Gastrocnemius medialis (tissue), 4 donors: ENCODE measurements around the gene IGFALS. TPM values are rescaled to one million over a fixed set of nuclear protein-coding genes. Genes with fewer than 3 reads are reported as not detected.

Source experiments
- ATAC-seq, 2 donors: fragments of 150-250 bp; one replicate each; pipeline ENCODE4 v1.9.1; 2016
- DNase-seq, 2 donors: peaks; one replicate each; pipeline ENCODE4 v3.0.0-alpha.2; 2019
- H3K27ac ChIP-seq, 4 donors: fragments of 200-600 bp; sonication (generic); 1 replicate in 1 of 4; 2 replicates in 3 of 4; pipeline ENCODE4 v1.5.1; 2016 to 2018; ENCODE audit warnings: mild to moderate bottlenecking in 2 of 4, moderate library complexity in 1 of 4
- H3K27me3 ChIP-seq, 3 donors: fragments of 200-600 bp; sonication (generic) in 2 of 3; 1 replicate in 1 of 3; 2 replicates in 2 of 3; pipeline versions ENCODE4 v1.5.1 to v1.6.0; 2016 to 2019; ENCODE audit warnings: mild to moderate bottlenecking in 1 of 3, moderate library complexity in 1 of 3
- H3K36me3 ChIP-seq, 2 donors: fragments of 200-600 bp; sonication (generic) in 1 of 2; one replicate each; pipeline ENCODE4 v1.5.1; 2017 to 2018
- H3K4me1 ChIP-seq, 2 donors: fragments of 200-600 bp; sonication (generic) in 1 of 2; one replicate each; pipeline ENCODE4 v1.5.1; 2016 to 2017; ENCODE audit warnings: mild to moderate bottlenecking in 2 of 2
- H3K4me3 ChIP-seq, 4 donors: fragments of 200-600 bp; sonication (generic) in 3 of 4; 1 replicate in 1 of 4; 2 replicates in 3 of 4; pipeline ENCODE4 v1.5.1; 2016 to 2019; ENCODE audit warnings: mild to moderate bottlenecking in 2 of 4
- H3K9me3 ChIP-seq, 3 donors: fragments of 200-600 bp; sonication (generic) in 2 of 3; 1 replicate in 1 of 3; 2 replicates in 2 of 3; pipeline ENCODE4 v1.5.1; 2016 to 2019
- POLR2A ChIP-seq, 2 donors: fragments of 450-650 bp; IDR thresholded peaks; one replicate each; pipeline ENCODE4 v1.6.1; 2017; ENCODE audit warnings: antibody characterized with exemption in 2 of 2, mild to moderate bottlenecking in 2 of 2, moderate library complexity in 2 of 2
- in situ Hi-C, 4 donors: fragments of 200-750 bp; cut with MboI; loops; one replicate each; pipeline versions ENCODE4 v1.15.0 to v1.8.0; 2017; ENCODE audit warnings: low sequenced_read_pairs in 4 of 4
- intact Hi-C: fragments of 100-400 bp; cut with DNase I; formaldehyde crosslinking; loops from one replicate; pipeline ENCODE4 v1.15.1; 2023; ENCODE audit warnings: low total_unique reads
- total RNA-seq, 4 donors: library from RNA; depleted of rRNA; stranded (reverse); fragments of >200 nt; gene quantifications; one replicate each; pipeline versions ENCODE4 v1.1.0 to v1.2.3, GENCODE V29; 2016
- TF ChIP-seq, protein P1 (sequence below), 5 experiments: fragments of 450-650 bp in 3 of 5; fragments of 200-600 bp in 2 of 5; sonication (generic) in 2 of 5; IDR thresholded peaks in 4 of 5; conservative IDR thresholded peaks in 1 of 5; 1 replicate in 4 of 5; 2 replicates in 1 of 5; pipeline ENCODE4 v1.5.1; 2016 to 2019; ENCODE audit warnings: antibody characterized with exemption in 5 of 5, mild to moderate bottlenecking in 3 of 5, moderate library complexity in 3 of 5

The IGFALS gene
- total RNA-seq, 4 donors from 2014 or later = 0.20 to 0.22 TPM; not detected in 2

DNA sequence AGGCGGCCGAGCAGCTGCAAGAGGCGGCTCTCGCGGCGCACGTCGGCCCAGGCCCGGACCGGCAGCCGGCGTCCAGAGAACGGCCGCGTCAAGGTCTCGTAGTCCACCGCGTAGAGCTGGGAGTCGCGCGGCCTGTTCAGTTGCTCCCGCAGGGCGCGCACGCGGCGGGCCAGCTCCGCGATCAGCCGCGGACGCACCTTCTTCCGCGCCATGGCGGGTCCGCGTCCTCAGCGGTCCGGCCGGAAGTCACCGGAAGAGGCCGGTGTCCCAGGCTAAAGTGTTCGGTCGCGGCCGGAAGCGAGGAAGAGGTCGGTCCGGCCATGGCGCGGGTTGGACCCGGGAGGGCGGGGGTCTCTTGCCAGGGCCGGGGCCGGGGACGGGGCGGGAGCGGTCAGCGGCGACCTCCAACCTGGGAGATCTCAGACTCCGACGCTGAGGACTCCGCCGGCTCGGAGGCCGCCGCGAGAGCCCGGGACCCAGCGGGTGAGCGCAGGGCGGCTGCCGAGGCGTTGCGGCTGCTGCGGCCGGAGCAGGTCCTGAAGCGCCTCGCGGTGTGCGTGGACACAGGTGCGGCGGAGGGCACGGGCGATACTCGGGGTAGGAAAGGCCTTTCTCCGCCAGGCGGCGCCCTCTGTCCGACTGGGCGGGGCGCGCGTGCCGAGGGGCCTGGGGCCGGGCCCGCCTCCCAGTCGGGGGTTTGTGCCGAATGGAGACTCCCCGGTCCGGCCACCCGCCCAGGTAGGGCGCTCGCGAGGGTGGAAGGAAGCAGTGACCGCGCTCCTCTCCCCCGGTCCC is 20.4 kb downstream of the IGFALS start, which contains the start of gene MRPS34:
Gene MRPS34, minus strand, starts transcription at position 227 of the 795 bp plus-strand sequence. Its CDS starts 15 bp downstream, at position 212.
- H3K36me3 ChIP-seq = peaks cover 0 to 29% of the 10 kb centered on the region in 2 donors
- no peaks in the 10 kb centered on the region for H3K9me3 ChIP-seq
- TF ChIP-seq, protein P1, sequence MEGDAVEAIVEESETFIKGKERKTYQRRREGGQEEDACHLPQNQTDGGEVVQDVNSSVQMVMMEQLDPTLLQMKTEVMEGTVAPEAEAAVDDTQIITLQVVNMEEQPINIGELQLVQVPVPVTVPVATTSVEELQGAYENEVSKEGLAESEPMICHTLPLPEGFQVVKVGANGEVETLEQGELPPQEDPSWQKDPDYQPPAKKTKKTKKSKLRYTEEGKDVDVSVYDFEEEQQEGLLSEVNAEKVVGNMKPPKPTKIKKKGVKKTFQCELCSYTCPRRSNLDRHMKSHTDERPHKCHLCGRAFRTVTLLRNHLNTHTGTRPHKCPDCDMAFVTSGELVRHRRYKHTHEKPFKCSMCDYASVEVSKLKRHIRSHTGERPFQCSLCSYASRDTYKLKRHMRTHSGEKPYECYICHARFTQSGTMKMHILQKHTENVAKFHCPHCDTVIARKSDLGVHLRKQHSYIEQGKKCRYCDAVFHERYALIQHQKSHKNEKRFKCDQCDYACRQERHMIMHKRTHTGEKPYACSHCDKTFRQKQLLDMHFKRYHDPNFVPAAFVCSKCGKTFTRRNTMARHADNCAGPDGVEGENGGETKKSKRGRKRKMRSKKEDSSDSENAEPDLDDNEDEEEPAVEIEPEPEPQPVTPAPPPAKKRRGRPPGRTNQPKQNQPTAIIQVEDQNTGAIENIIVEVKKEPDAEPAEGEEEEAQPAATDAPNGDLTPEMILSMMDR (IDR thresholded peaks at IDR 0.05 in 4 of 5, conservative IDR thresholded peaks at IDR 0.05 in 1 of 5) = peak; percentile 65 to 89 (median 74)
- TF ChIP-seq POLR2A (IDR thresholded peaks at IDR 0.05) = peak; percentile 30 to 57
- DNase-seq (peak; percentile 69 to 71), ATAC-seq (peak; percentile 75 to 77)
- H3K4me3 ChIP-seq = peak within 1 kb of the TSS; percentile 70 to 99 (median 79)
- intact Hi-C loops (loop anchor here (1.0 to 10.0 kb wide), 3 partner anchors 9 to 442 kb away; partner anchors contain the start of genes BRICD5, FAHD1, HAGH and NUBP2), in situ Hi-C loops (no loop called here)
- peak within 1 kb of the TSS; percentile 77 to 99 (median 94) for H3K27ac ChIP-seq
- no peaks in the 10 kb centered on the region for H3K27me3 ChIP-seq
- H3K4me1 ChIP-seq = peaks cover 24 to 41% of the 10 kb centered on the region in 2 donors

DNA sequence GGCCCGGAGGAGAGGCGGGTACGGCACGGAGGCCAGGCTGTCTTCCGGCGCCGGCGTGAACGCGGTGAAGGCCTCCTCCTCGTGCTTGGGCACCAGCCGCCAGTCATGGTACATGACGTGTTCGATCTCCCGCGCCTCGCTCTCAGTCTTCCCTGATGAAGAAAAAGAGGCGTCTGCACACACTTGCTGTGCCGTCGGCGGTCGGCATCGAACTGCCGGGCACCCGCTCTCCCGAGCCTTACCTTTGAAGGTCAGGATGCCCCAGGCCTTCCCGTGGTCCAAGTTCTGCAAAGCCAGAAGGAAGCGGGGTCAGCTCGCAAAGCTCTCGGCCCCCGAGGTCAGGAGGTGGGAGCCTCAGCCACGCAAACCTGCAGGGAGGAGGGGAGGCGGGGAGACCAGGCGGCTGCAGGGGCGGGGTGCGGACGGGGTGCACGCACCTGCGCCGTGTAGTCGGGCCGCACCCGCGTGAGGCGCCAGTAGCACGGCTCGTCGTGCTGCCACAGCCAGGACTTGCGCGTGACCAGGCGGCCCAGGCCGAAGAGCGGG is 21.1 kb downstream of the IGFALS start, which contains the start of gene EME2:
Gene EME2, plus strand, starts transcription at position 449 of the 546 bp plus-strand sequence. CDS start 418 bp downstream, outside the sequence.
- intact Hi-C loops = loop anchor here (2.0 to 10.0 kb wide), 2 partner anchors 54 to 442 kb away; partner anchors contain the start of genes BRICD5, FAHD1, HAGH and PGP

DNA sequence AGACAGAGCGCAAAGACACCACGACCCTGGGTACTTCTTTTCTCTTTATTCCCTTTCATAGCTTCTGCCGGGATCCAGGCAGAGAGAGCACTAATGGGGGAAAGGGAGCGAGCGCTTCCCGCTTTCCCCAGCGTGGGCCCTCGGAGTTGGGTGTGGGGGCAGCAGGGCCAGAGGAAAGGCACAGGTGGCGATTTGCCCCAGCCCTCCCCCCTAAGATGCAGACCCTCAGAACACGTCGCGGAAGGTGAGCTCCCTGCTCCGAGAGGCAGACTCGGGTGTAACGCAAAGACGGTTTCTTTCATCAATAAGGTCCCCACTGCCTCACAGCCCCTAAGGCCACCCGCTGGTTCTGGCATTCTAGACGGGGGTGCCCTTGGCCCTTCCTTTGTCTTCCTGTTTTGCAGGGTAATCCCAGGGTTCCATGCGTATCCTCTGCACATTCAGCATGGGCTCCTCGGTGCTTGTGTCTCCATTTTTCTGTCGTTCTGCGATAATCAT is 21.6 kb downstream of the IGFALS start:
- in situ Hi-C loops = no loop called here
- ATAC-seq (no peak), DNase-seq (no peak)
- H3K27ac ChIP-seq = peak overlapping the region; percentile 77 to 99 (median 94)
- H3K4me1 ChIP-seq = peaks cover 24 to 41% of the 10 kb centered on the region in 2 donors
- no peaks in the 10 kb centered on the region for H3K27me3 ChIP-seq
- H3K36me3 ChIP-seq = peaks cover 0 to 29% of the 10 kb centered on the region in 2 donors
- H3K9me3 ChIP-seq = no peaks in the 10 kb centered on the region
- intact Hi-C loops = loop anchor here (2.0 to 10.0 kb wide), 2 partner anchors 55 to 443 kb away; partner anchors contain the start of genes BRICD5, FAHD1, HAGH and PGP
- TF ChIP-seq, protein P1 (IDR thresholded peaks at IDR 0.05 in 4 of 5, conservative IDR thresholded peaks at IDR 0.05 in 1 of 5) = no peak
- peak overlapping the region; percentile 70 to 99 (median 79) for H3K4me3 ChIP-seq

More for the DNA sequence above, 21.1 kb downstream of the IGFALS start, which contains the start of gene EME2:
- no peak for TF ChIP-seq POLR2A (IDR thresholded peaks at IDR 0.05)
- TF ChIP-seq, protein P1 (IDR thresholded peaks at IDR 0.05 in 4 of 5, conservative IDR thresholded peaks at IDR 0.05 in 1 of 5) = no peak
- DNase-seq = no peak
- Histone ChIP-seq H3K4me1 (peaks cover 24 to 41% of the 10 kb centered on the region in 2 donors), H3K4me3 (peak within 1 kb of the TSS; percentile 70 to 99 (median 79)), H3K27ac (peak within 1 kb of the TSS; percentile 77 to 99 (median 94)), H3K9me3 (no peaks in the 10 kb centered on the region), H3K36me3 (peaks cover 0 to 29% of the 10 kb centered on the region in 2 donors), H3K27me3 (no peaks in the 10 kb centered on the region)
- in situ Hi-C loops = no loop called here
- ATAC-seq = peak; percentile 5 to 13

DNA sequence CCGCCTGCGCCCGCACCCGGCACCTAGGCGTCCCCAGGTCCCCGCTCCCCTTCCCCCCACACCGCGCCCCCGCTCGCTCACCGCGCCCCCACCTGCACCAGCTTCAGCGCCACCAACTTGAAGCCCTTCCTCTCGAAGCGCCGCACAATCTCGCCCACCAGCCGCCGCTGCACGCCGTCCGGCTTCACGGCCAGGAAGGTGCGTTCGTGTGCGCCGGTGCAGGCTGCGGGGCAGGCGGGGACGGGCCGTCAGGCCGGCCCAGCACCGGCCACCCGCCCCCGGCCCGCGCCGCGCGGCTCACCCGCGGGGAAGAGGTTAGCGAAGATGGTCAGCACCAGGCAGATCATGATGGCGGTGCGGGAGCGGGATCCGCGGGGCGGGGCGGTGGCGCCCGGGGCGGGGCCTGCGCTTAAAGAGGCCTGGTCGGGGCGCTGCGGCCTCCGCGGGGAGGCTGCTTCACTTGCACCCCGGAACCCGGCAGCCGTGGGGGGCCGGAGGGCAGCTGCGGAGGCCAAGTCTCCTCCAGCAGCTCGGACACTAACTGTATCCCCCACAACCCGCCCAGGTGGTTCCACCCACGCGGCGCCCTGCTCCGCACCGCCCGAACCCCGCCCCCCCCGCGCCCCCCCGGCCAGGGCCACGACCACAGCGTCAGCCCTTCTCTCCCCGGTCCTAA is 22.2 kb downstream of the IGFALS start, which contains the start of gene NME3:
Gene NME3, minus strand, starts transcription at position 356 of the 676 bp plus-strand sequence. Its CDS starts 9 bp downstream, at position 347.
- H3K4me1 ChIP-seq = peaks cover 24 to 41% of the 10 kb centered on the region in 2 donors
- ATAC-seq (peak; percentile 46 to 64), DNase-seq (peak in 1 of 2 donors; percentile 70)
- H3K27ac ChIP-seq = peak within 1 kb of the TSS; percentile 77 to 99 (median 94)
- intact Hi-C loops (loop anchor here (10.0 kb wide), 1 partner anchor 443 kb away; the partner anchor contains the start of genes BRICD5 and PGP), in situ Hi-C loops (no loop called here)
- H3K9me3 ChIP-seq = no peaks in the 10 kb centered on the region
- peak within 1 kb of the TSS; percentile 70 to 99 (median 79) for H3K4me3 ChIP-seq
- no peaks in the 10 kb centered on the region for H3K27me3 ChIP-seq
- no peak for TF ChIP-seq POLR2A (IDR thresholded peaks at IDR 0.05)
- TF ChIP-seq, protein P1 (IDR thresholded peaks at IDR 0.05 in 4 of 5, conservative IDR thresholded peaks at IDR 0.05 in 1 of 5) = peak in 1 of 5 experiments; percentile 14
- peaks cover 0 to 29% of the 10 kb centered on the region in 2 donors for H3K36me3 ChIP-seq
